Measurements from ENCODE around the gene ERBB4. TPM values are rescaled to one million over a fixed set of nuclear protein-coding genes. Genes with fewer than 3 reads are reported as not detected.

ERBB4 gene
- total RNA-seq, 1 experiment from 2014 or later: 40.6 TPM

GRCh38 chr2:212264187-212264586 is 274.4 kb downstream of the ERBB4 start:
- no peak for TF ChIP-seq CTCF (conservative IDR thresholded peaks at IDR 0.05; ENCODE audit: low read depth, low read length)
- TF ChIP-seq EZH2 (IDR thresholded peaks at IDR 0.05; ENCODE audit: borderline replicate concordance, low read depth, low read length, poor library complexity, severe bottlenecking): no peak
- Histone ChIP-seq H3K4me3 (ENCODE audit: low read depth, low read length, poor library complexity, severe bottlenecking) (no peak overlapping the region), H3K4me1 (ENCODE audit: insufficient read depth, low read length, poor library complexity, severe bottlenecking) (peaks cover 29% of the 10 kb centered on the region), H3K27me3 (replicated peaks; ENCODE audit: insufficient read depth, low read depth, low read length, poor library complexity) (no peaks in the 10 kb centered on the region), H3K27ac (ENCODE audit: low read depth, low read length, poor library complexity, severe bottlenecking) (no peak overlapping the region), H3K36me3 (ENCODE audit: insufficient read depth, low read length, poor library complexity, severe bottlenecking) (no peaks in the 10 kb centered on the region), H3K9me3 (ENCODE audit: low read depth, low read length, poor library complexity, severe bottlenecking) (no peaks in the 10 kb centered on the region)
- BruUV-seq (replicated peaks): no TSS peak
- DNase-seq (ENCODE audit: low spot score): no peak
- intact Hi-C loops (cut with micrococcal nuclease; ENCODE audit: unreplicated experiment): no loop called here
- CTCF ChIA-PET: no interaction called here
- POLR2A ChIA-PET (ENCODE audit: low non-redundant PET): no interaction called here

GRCh38 chr2:212259226-212259625 is 279.4 kb downstream of the ERBB4 start:
- no peak for DNase-seq (ENCODE audit: low spot score)
- H3K27ac ChIP-seq (ENCODE audit: low read depth, low read length, poor library complexity, severe bottlenecking): no peak overlapping the region
- peaks cover 21% of the 10 kb centered on the region for H3K4me1 ChIP-seq (ENCODE audit: insufficient read depth, low read length, poor library complexity, severe bottlenecking)
- TF ChIP-seq EZH2 (IDR thresholded peaks at IDR 0.05; ENCODE audit: borderline replicate concordance, low read depth, low read length, poor library complexity, severe bottlenecking) (no peak), CTCF (conservative IDR thresholded peaks at IDR 0.05; ENCODE audit: low read depth, low read length) (no peak)
- intact Hi-C loops (cut with micrococcal nuclease; ENCODE audit: unreplicated experiment): loop anchor here (10.0 kb wide), 1 partner anchor 254 kb away; no protein-coding TSS in a partner anchor
- H3K36me3 ChIP-seq (ENCODE audit: insufficient read depth, low read length, poor library complexity, severe bottlenecking): no peaks in the 10 kb centered on the region
- H3K9me3 ChIP-seq (ENCODE audit: low read depth, low read length, poor library complexity, severe bottlenecking): no peaks in the 10 kb centered on the region
- ChIA-PET POLR2A (ENCODE audit: low non-redundant PET) (no interaction called here), CTCF (no interaction called here)
- no TSS peak for BruUV-seq (replicated peaks)
- no peak overlapping the region for H3K4me3 ChIP-seq (ENCODE audit: low read depth, low read length, poor library complexity, severe bottlenecking)
- no peaks in the 10 kb centered on the region for H3K27me3 ChIP-seq (replicated peaks; ENCODE audit: insufficient read depth, low read depth, low read length, poor library complexity)

GRCh38 chr2:212254339-212254738 is 284.3 kb downstream of the ERBB4 start:
- Histone ChIP-seq H3K4me3 (ENCODE audit: low read depth, low read length, poor library complexity, severe bottlenecking) (no peak overlapping the region), H3K27me3 (replicated peaks; ENCODE audit: insufficient read depth, low read depth, low read length, poor library complexity) (no peaks in the 10 kb centered on the region), H3K27ac (ENCODE audit: low read depth, low read length, poor library complexity, severe bottlenecking) (no peak overlapping the region), H3K9me3 (ENCODE audit: low read depth, low read length, poor library complexity, severe bottlenecking) (no peaks in the 10 kb centered on the region), H3K36me3 (ENCODE audit: insufficient read depth, low read length, poor library complexity, severe bottlenecking) (no peaks in the 10 kb centered on the region), H3K4me1 (ENCODE audit: insufficient read depth, low read length, poor library complexity, severe bottlenecking) (peaks cover 35% of the 10 kb centered on the region)
- no peak for DNase-seq (ENCODE audit: low spot score)
- no TSS peak for BruUV-seq (replicated peaks)
- TF ChIP-seq CTCF (conservative IDR thresholded peaks at IDR 0.05; ENCODE audit: low read depth, low read length): no peak
- TF ChIP-seq EZH2 (IDR thresholded peaks at IDR 0.05; ENCODE audit: borderline replicate concordance, low read depth, low read length, poor library complexity, severe bottlenecking): no peak
- intact Hi-C loops (cut with micrococcal nuclease; ENCODE audit: unreplicated experiment): loop anchor here (10.0 kb wide), 1 partner anchor 250 kb away; no protein-coding TSS in a partner anchor
- ChIA-PET CTCF (no interaction called here), POLR2A (ENCODE audit: low non-redundant PET) (no interaction called here)
